Measurements from ENCODE around the gene CALHM5.

CALHM5 gene

DNA sequence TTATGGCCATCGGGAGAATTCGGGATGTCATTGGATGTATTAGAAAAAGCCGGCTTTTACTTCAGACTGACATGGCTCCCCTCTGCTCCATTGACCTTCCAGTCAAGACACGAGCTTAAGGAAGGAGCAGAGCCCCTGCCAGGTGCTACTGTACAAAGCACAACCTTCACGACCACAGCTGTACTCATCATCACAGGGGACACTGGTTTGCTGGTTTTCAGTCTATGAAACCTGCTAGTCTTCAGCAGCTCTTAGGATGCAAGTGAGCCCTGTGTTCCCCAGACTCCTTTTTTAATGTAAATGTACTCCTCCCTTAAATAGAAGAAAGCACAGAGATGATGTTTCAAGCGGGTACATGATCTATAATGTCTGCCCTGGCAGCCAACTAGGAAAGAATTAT, 35.9 kb downstream of the CALHM5 start:
- Mint-ChIP-seq H3K9me3 (no peaks in the 10 kb centered on the region), H3K4me3 (no peak overlapping the region), H3K36me3 (no peaks in the 10 kb centered on the region), H3K27me3 (no peaks in the 10 kb centered on the region), H3K4me1 (no peaks in the 10 kb centered on the region), H3K27ac (no peak overlapping the region)
- no peak for DNase-seq
- CTCF ChIA-PET: no interaction called here

DNA sequence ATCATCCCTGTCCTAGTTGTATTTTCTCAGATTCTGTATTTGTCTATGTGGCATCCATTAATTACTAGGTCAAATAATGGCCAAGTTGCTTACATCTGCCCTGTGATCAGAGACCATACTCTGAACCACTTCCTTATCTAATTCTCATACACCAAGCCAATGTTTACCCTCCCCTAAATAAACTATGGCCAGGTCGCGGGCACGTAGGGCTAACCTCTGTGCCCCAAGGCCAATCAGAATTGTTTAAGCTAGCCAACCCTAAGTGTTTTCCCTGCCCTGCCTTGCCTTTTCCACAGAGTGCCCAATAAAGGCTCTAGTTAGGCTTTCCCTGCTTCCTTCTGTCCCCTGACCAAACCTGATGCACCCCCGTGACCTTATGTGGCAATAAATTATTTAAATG, 39.4 kb downstream of the CALHM5 start:
- H3K9me3 Mint-ChIP-seq: no peaks in the 10 kb centered on the region
- no peak overlapping the region for H3K4me3 Mint-ChIP-seq
- H3K27me3 Mint-ChIP-seq: peaks cover 6% of the 10 kb centered on the region
- no peaks in the 10 kb centered on the region for H3K4me1 Mint-ChIP-seq
- no peaks in the 10 kb centered on the region for H3K36me3 Mint-ChIP-seq
- H3K27ac Mint-ChIP-seq: no peak overlapping the region
- DNase-seq: no peak
- CTCF ChIA-PET: no interaction called here

DNA sequence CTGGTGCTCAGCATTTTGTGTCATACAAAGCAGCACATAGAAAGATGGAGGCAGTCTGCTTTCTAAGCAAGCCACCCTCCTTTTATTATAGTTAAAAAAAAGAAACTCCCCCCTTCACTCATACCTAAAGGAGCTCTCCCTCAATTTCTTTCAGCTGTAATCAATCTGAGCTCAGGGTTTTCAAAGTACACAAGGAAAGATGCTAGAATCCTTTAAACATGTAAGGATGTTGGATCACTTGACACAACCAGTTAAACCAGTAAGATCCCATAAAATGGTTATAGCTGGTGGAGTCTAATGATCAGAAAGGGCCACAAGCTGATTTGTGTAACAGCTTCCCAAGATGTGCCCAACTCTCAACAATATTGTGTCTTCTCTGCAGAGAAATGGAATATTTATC, 42.0 kb downstream of the CALHM5 start, which contains the start of gene CALHM4:
TSS of gene CALHM4 (plus strand) at position 301 of the 400 bp plus-strand sequence. CDS start at position 344, 43 bp downstream.
- H3K27me3 Mint-ChIP-seq: peaks cover 6% of the 10 kb centered on the region
- H3K4me1 Mint-ChIP-seq: no peaks in the 10 kb centered on the region
- H3K9me3 Mint-ChIP-seq: no peaks in the 10 kb centered on the region
- no peak for DNase-seq
- H3K4me3 Mint-ChIP-seq: no peak within 1 kb of the TSS
- no peaks in the 10 kb centered on the region for H3K36me3 Mint-ChIP-seq
- no peak within 1 kb of the TSS for H3K27ac Mint-ChIP-seq
- CTCF ChIA-PET: interaction anchor here (1.3 to 2.0 kb wide), 2 partner anchors 18 to 266 kb away, joined by 5 to 8 read pairs; no protein-coding TSS in a partner anchor

DNA sequence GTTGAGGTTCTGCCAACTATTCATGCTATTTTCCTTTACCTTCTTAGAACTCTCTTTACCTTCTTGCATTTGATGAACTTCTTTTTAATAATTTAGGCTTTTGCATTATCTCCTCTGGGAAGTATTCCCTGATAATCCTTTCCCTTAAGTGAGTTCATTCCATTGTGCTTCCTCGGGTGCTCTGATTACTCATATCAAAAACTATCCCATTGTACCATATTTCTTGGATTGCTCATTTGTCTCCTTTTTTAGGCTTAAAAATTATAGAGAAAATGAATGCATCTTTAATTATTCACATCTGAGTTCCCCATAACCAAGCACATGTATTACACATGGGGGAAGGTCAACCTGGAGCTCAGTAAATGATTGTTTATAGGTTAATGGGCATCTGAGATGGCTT, 44.6 kb downstream of the CALHM5 start:
- CTCF ChIA-PET: interaction anchor here (1.2 kb wide), 1 partner anchor 8 kb away, joined by 7 read pairs; no protein-coding TSS in a partner anchor
- Mint-ChIP-seq H3K9me3 (no peaks in the 10 kb centered on the region), H3K36me3 (no peaks in the 10 kb centered on the region), H3K4me1 (no peaks in the 10 kb centered on the region), H3K27me3 (peaks cover 6% of the 10 kb centered on the region), H3K4me3 (no peak overlapping the region), H3K27ac (no peak overlapping the region)
- no peak for DNase-seq

DNA sequence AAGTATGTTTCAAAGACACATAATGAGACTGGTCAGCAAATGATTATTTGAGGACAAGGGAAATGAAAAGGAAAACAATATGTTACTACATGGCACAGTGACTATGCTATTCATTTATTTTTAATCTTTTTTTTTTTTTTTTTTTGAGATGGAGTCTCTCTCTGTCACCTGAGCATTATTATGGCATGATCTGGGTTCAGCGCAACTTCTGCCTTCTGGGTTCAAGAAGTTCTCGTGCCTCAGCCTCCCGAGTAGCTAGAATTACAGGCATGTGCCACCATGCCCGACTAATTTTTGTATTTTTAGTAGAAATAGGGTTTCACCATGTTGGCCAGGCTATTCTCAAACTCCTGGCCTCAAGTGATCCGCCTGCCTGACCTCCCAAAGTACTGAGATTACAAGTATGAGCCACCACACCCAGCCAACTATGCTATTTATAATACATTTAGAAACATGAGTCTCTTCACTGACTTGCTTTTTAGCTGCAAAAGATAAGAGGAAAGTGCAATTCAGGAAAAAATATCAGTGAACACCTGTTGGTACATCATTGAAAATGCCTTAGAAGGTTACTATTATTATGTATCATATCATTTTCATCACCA, 45.5 kb downstream of the CALHM5 start:
- H3K4me1 Mint-ChIP-seq: no peaks in the 10 kb centered on the region
- H3K27me3 Mint-ChIP-seq: peaks cover 8% of the 10 kb centered on the region
- no peak overlapping the region for H3K4me3 Mint-ChIP-seq
- CTCF ChIA-PET: no interaction called here
- no peaks in the 10 kb centered on the region for H3K36me3 Mint-ChIP-seq
- no peak for DNase-seq
- no peaks in the 10 kb centered on the region for H3K9me3 Mint-ChIP-seq
- no peak overlapping the region for H3K27ac Mint-ChIP-seq

DNA sequence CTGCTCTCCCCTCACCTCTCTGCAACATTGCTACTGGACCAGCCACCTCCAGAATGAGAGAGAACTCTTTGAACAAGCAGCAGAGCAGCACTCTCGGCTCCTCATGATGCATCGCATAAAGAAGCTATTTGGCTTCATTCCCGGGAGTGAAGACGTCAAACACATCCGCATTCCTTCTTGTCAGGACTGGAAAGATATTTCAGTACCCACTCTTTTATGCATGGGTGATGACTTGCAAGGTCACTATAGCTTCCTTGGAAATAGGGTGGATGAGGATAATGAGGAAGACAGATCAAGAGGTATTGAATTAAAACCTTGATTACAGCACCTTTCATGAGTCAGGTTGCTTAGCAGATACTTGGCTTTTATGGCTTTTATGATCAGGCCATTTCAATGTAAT, 46.5 kb downstream of the CALHM5 start:
- Mint-ChIP-seq H3K9me3 (no peaks in the 10 kb centered on the region), H3K27ac (no peak overlapping the region), H3K36me3 (no peaks in the 10 kb centered on the region), H3K27me3 (peaks cover 10% of the 10 kb centered on the region), H3K4me3 (no peak overlapping the region), H3K4me1 (no peaks in the 10 kb centered on the region)
- CTCF ChIA-PET: interaction anchor here (0.7 to 0.9 kb wide), 2 partner anchors 19 to 339 kb away, joined by 3 read pairs; no protein-coding TSS in a partner anchor
- no peak for DNase-seq

DNA sequence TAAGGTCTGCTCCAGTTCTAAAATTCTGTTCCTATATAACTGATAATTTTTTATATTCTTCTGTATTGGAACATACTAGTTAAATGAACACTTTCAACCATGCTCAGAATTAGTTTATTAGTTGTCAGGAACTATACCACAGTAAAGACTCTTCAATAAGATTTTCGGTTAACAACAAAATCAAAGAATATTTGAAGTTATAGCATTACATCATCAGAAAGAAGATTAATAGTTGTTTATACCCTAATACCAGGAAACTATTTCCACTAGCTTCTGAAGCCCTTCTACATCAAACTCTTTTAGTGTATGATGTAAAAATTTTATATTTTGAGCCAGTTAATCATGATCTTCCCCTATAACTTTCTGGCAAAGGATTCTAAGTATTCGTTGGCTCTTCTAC, 48.7 kb downstream of the CALHM5 start:
- Mint-ChIP-seq H3K27me3 (peaks cover 17% of the 10 kb centered on the region), H3K4me3 (no peak overlapping the region), H3K36me3 (no peaks in the 10 kb centered on the region), H3K27ac (no peak overlapping the region), H3K9me3 (no peaks in the 10 kb centered on the region), H3K4me1 (no peaks in the 10 kb centered on the region)
- DNase-seq: no peak
- CTCF ChIA-PET: interaction anchor here (0.8 to 5.1 kb wide), 16 partner anchors 11 to 408 kb away, joined by 3 to 38 read pairs (median 4); partner anchors contain the start of gene RWDD1

DNA sequence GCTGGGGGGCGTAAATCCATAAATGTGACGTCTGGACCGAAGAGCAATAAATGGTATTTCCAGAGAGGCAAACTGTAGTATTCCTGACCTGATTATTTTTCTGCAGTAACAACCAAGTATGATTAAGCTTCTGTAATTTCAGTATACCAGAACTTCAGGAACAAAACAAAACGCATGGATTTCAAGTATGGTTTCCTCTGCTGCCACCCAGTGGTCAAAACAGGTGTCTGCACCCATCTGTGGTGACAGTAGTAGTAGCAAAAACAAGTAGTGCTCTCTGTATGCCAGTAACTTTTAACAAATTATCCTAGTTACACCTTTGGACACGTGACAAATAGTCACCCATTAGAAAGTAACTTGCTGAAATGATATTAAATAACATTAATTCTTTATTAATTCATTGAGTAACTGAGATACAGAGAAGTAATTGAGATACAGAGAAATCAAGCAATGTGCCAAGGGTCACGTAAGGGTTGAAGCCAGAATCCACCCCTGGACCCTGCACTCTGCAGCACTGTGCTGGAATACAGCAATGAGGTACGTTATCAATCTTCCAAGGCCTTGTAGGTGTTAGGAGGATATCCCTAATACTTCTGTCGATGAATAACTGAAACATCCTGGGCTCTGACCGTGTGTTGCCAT, 50.1 kb downstream of the CALHM5 start:
- Mint-ChIP-seq H3K9me3 (no peaks in the 10 kb centered on the region), H3K4me1 (no peaks in the 10 kb centered on the region), H3K27ac (no peak overlapping the region), H3K4me3 (no peak overlapping the region), H3K27me3 (peaks cover 28% of the 10 kb centered on the region), H3K36me3 (no peaks in the 10 kb centered on the region)
- DNase-seq: peak; percentile 81
- CTCF ChIA-PET: interaction anchor here (0.7 to 5.1 kb wide), 24 partner anchors 10 to 406 kb away, joined by 3 to 38 read pairs (median 4); partner anchors contain the start of gene RWDD1

DNA sequence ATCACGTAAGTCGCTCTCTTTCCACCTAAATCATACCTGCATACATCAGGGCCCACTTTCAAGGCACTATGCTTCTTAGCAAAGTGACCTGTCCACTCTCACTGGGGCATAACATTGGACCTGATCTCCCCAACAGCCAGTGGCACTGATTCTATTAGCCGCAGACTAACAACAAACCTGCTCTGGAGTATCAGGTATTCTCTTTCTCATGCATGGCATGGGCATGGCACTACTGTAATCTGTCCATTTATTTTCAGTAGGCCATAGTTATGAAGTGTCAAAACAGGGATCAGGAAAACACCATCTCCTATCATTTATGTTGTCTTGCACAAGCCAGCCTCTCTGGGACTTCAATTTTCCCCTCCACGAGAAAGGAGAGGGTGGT, 50.6 kb downstream of the CALHM5 start:
- DNase-seq: no peak
- Mint-ChIP-seq H3K4me1 (no peaks in the 10 kb centered on the region), H3K27me3 (peaks cover 28% of the 10 kb centered on the region), H3K36me3 (no peaks in the 10 kb centered on the region), H3K9me3 (no peaks in the 10 kb centered on the region), H3K27ac (no peak overlapping the region), H3K4me3 (no peak overlapping the region)
- CTCF ChIA-PET: interaction anchor here (1.0 to 5.1 kb wide), 7 partner anchors 20 to 344 kb away, joined by 3 to 38 read pairs (median 4); no protein-coding TSS in a partner anchor

DNA sequence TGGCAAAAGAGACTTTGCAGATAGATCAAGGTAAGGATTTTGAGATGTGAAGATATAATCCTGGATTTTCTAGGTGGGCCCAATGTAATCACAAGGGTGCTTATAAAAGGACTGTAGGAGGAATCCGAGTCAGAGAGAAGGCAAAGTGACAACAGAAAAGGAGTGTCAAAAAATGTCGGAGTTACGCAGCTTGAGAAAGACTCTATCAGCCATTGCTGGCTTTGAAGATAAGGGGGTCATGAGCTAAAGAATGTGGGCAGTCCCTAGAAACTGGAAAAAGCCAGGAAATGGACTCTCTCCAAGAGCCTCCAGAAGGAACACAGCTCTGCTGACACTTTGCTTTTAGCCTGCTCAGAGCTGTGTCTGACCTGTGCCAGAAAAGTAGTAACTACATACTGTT, 51.2 kb downstream of the CALHM5 start:
- Mint-ChIP-seq H3K9me3 (no peaks in the 10 kb centered on the region), H3K4me1 (no peaks in the 10 kb centered on the region), H3K4me3 (no peak overlapping the region), H3K27me3 (peaks cover 29% of the 10 kb centered on the region), H3K27ac (no peak overlapping the region), H3K36me3 (no peaks in the 10 kb centered on the region)
- no peak for DNase-seq
- CTCF ChIA-PET: interaction anchor here (0.7 to 5.1 kb wide), 11 partner anchors 9 to 451 kb away, joined by 3 to 38 read pairs (median 4); partner anchors contain the start of gene RWDD1

DNA sequence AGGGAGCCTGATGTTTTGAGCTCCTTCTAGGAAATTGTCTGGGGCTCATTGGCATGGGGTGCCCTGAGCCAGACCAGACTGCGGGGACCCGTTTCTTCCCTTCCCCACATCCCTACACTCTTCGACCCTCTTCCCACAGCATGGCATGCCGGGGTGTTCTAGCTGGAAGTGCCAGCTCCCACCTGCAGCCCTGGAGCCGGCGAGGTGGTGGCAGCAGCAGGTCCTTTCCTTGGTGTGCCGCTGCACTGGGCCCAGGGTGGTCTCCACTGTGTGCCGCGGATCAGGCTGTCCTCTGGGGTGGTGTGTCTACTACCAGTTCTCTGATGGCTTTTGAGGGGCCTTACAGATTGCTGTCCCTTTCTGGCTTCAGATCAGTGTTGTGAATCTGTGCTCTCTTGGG, 52.4 kb downstream of the CALHM5 start:
- Mint-ChIP-seq H3K9me3 (no peaks in the 10 kb centered on the region), H3K4me1 (peaks cover under 1% of the 10 kb centered on the region), H3K4me3 (no peak overlapping the region), H3K27me3 (peaks cover 31% of the 10 kb centered on the region), H3K36me3 (no peaks in the 10 kb centered on the region), H3K27ac (no peak overlapping the region)
- DNase-seq: no peak
- CTCF ChIA-PET: interaction anchor here (0.6 to 5.1 kb wide), 9 partner anchors 8 to 295 kb away, joined by 4 to 38 read pairs (median 7); partner anchors contain the start of gene RWDD1

DNA sequence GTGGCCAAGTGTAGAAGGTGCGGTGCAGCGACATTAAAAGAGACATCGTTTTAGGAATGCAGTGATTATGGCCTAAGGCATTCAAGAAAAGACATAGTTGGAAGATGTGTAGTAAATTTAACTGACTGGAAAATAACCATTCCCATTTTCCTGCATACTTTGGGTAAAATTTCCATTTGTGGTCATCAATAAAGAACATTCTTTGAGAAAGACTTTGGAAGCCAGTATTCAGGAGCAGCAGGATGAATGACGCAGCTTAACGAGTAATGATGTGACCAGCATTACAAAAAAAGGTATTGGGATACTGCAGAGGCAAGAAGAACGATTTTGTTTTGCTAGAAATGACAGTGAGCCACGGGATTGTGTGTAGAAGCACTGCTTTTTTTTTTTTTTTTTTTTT, 52.9 kb downstream of the CALHM5 start:
- H3K4me1 Mint-ChIP-seq: peaks cover 5% of the 10 kb centered on the region
- peaks cover 31% of the 10 kb centered on the region for H3K27me3 Mint-ChIP-seq
- CTCF ChIA-PET: interaction anchor here (1.4 to 5.1 kb wide), 6 partner anchors 9 to 296 kb away, joined by 4 to 38 read pairs (median 8); no protein-coding TSS in a partner anchor
- H3K9me3 Mint-ChIP-seq: no peaks in the 10 kb centered on the region
- H3K27ac Mint-ChIP-seq: no peak overlapping the region
- H3K4me3 Mint-ChIP-seq: no peak overlapping the region
- H3K36me3 Mint-ChIP-seq: no peaks in the 10 kb centered on the region
- no peak for DNase-seq

DNA sequence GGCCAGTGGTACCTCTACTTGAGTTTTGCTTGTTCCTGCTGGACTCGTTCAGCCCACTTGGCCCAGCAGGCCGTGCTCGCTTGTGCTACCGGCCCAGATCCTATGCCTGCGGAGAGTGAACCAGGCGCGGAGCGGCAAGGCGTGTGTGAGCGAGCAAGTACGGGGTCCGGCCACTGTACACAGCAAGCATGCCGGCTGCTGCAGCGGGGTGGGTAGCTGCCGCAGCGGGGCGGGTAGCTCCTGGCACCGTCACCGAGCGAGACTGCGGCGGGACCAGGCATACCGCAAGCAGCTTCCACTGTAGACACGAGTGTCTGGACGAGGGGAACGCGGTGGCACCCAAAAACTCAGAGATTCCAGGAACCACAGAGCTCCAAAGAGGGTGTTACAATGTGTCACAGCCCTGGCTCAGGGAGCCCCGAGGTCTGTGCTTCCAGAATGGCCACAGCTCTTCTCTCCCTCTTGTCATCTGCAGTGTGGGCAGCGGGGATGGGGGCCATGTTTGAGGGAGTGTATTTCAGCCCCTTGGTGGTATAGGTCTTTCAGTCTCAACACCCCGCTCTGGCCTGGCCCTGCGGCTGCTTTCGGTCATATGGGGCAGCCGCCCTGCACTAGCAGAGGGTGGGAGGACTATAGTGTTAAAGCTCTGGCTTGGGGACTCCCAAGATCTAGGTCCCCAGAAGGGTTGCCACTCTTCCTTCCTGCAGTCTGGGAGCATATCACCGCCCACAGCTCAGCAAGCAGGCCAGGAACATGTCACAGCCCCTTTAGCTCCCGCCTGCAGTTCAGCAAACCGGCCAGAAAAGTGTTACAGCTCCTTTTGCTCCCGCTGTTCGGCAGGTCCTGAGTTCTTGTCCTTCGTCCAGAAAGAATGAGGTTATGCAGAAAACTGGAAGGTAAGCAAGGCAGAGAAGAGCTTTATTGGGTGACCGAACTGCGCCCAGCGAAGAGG, 53.8 kb downstream of the CALHM5 start:
- peaks cover 31% of the 10 kb centered on the region for H3K27me3 Mint-ChIP-seq
- H3K4me1 Mint-ChIP-seq: peaks cover 10% of the 10 kb centered on the region
- no peak overlapping the region for H3K27ac Mint-ChIP-seq
- H3K9me3 Mint-ChIP-seq: no peaks in the 10 kb centered on the region
- peak overlapping the region; percentile 7 for H3K4me3 Mint-ChIP-seq
- CTCF ChIA-PET: interaction anchor here (1.3 to 1.7 kb wide), 3 partner anchors 30 to 297 kb away, joined by 4 to 8 read pairs (median 5); no protein-coding TSS in a partner anchor
- no peaks in the 10 kb centered on the region for H3K36me3 Mint-ChIP-seq
- DNase-seq: peak; percentile 33

DNA sequence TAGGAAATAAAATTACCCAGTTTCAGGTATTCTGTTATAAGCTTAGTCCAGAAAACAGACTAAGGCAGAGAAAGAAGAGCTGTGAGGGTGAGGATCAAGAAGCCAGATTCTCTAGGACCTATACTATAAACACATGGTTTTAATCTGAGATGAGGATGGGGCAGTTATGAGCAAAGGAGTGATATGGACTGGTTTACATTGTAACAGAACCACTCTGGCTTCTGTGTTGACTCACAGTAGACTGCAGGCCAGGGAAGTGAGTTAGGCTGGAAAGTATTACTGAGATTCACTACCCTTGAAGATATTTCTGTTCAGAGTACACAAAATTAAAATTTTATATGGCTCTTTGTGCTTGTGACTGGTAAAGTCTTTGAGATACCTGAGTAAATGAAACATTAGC, 56.7 kb downstream of the CALHM5 start:
- no peak for DNase-seq
- Mint-ChIP-seq H3K27ac (no peak overlapping the region), H3K9me3 (no peaks in the 10 kb centered on the region), H3K4me3 (no peak overlapping the region), H3K4me1 (peaks cover 28% of the 10 kb centered on the region), H3K27me3 (peaks cover 28% of the 10 kb centered on the region), H3K36me3 (no peaks in the 10 kb centered on the region)
- CTCF ChIA-PET: no interaction called here

Measured in activated naive CD4-positive, alpha-beta T cell treated with anti-CD3 and anti-CD28 coated beads, Interleukin-2, amount 10 ng/mL, durations not matched to agents 7 days and 5 days (primary cell).